Heart right ventricle (tissue), 16 donors: Measurements from ENCODE around the gene CPZ. TPM values are rescaled to one million over a fixed set of nuclear protein-coding genes. Genes with fewer than 3 reads are reported as not detected.

Experiments
- ATAC-seq, 8 donors: fragments of 200-7000 bp; cut with Tn5 transposase; one replicate each; pipeline ENCODE4 v1.9.1; 2020; ENCODE audit warnings: mild to moderate bottlenecking in 8 of 8, moderate library complexity in 8 of 8, moderate number of reproducible peaks in 1 of 8
- DNase-seq, 2 donors: peaks; one replicate each; pipeline ENCODE4 v3.0.0-alpha.2; 2020
- H3K27ac ChIP-seq, 10 donors: fragments of 200-600 bp; sonication (generic) in 2 of 10; one replicate each; pipeline versions ENCODE4 v1.5.0 to v1.8.0; 2020 to 2022; ENCODE audit warnings: mild to moderate bottlenecking in 3 of 10
- H3K27me3 ChIP-seq, 7 donors: fragments of 200-600 bp; one replicate each; pipeline ENCODE4 v1.8.0; 2021 to 2022; ENCODE audit warnings: mild to moderate bottlenecking in 2 of 7
- H3K36me3 ChIP-seq, 9 donors: fragments of 200-600 bp; sonication (generic) in 1 of 9; one replicate each; pipeline versions ENCODE4 v1.5.0 to v1.8.0; 2020 to 2022; ENCODE audit warnings: mild to moderate bottlenecking in 2 of 9
- H3K4me1 ChIP-seq, 9 donors: fragments of 200-600 bp; sonication (generic) in 1 of 9; one replicate each; pipeline versions ENCODE4 v1.5.0 to v1.8.0; 2020 to 2022; ENCODE audit warnings: mild to moderate bottlenecking in 4 of 9
- H3K4me3 ChIP-seq, 10 donors: fragments of 200-600 bp; sonication (generic) in 2 of 10; one replicate each; pipeline versions ENCODE4 v1.5.0 to v1.8.0; 2020 to 2022; ENCODE audit warnings: mild to moderate bottlenecking in 7 of 10, moderate library complexity in 2 of 10
- H3K9me3 ChIP-seq, 11 donors: fragments of 200-600 bp in 10 of 11; sonication (generic) in 2 of 11; one replicate each; pipeline versions ENCODE4 v1.5.0 to v1.8.0; 2013 to 2022; ENCODE audit warnings: mild to moderate bottlenecking in 2 of 11, control low read depth in 1 of 11, moderate library complexity in 1 of 11
- WGBS, 2 donors: extraction: QIAGEN DNeasy Blood & Tissue Kit; methylation state at CpG; one replicate each; pipeline ENCODE4 v1.1.7; 2013; ENCODE audit warnings: inconsistent platforms in 1 of 2; 5-methylcytosine and 5-hydroxymethylcytosine counted together
- intact Hi-C, 10 donors: fragments of 100-400 bp; cut with DNase I; formaldehyde crosslinking; loops; one replicate each; pipeline versions ENCODE4 v1.11.1 to v1.14.2; 2022
- polyA plus RNA-seq, 2 donors: library from polyadenylated mRNA; stranded (reverse); fragments of 200-250 nt; gene quantifications; one replicate each; pipeline ENCODE4 v1.2.3, GENCODE V29; 2013
- total RNA-seq, 10 donors: library from RNA; stranded (reverse); fragmentation: NEBNext Ultra II Directional in 3 of 10; extraction: Animal tissue kit (Norgen Biotek cat#: 25700) in 3 of 10; gene quantifications; one replicate each; pipeline versions ENCODE4 v1.2.1 to v1.2.4, GENCODE V29; 2021 to 2023
- TF ChIP-seq, protein P1 (sequence below), 9 donors: fragments of 200-600 bp; sonication (generic) in 2 of 9; IDR thresholded peaks; one replicate each; pipeline versions ENCODE4 v1.5.0 to v1.8.0; 2021 to 2022; ENCODE audit warnings: antibody characterized with exemption in 9 of 9, mild to moderate bottlenecking in 5 of 9, moderate library complexity in 1 of 9
- donor health status: Arrhythmogenic right ventricular cardiomyopathy.
- donor health status: ischemic (EF 13 %, LVEDD 7.1; RV severe dilation, severe dysfunction).
- donor health status: healthy with polysubstance abuse.
- donor health status: DM: no; HTN: yes; CAD: no.
- donor health status: DM: no; HTN: no; CAD: no.
- donor health status: ischemic (EF 25% LVEDD 6.9; RV normal size, moderate dysfunction).
- donor health status: ischemic (EF 25% LVEDD 5.7; RV mildly dilated, moderate dysfunction).
- donor health status: healthy.
- donor health status: DM: yes; HTN: yes; CAD: no.
- donor health status: Ischemic cardiomyopathy.
- donor health status: ischemic (EF 35%, LVEDD 5.7; RV mildly dilated, moderate dysfunction).
- donor health status: nonischemic (EF 11% LVEDD 7.7; RV severe dilation, severe dysfunction).
- donor health status: DM: yes; HTN: yes; CAD: no.
- donor health status: PGD.
- donor health status: ischemic (EF 29% LVEDD 5.4; RV normal size, mild dysfunction).
- donor health status: nonischemic (EF 23%, LVEDD 6.1; RV moderate dilation, normal function).

The CPZ gene
- total and polyA plus RNA-seq, 12 donors: 0.12 to 0.85 (median 0.70) TPM; not detected in 5

DNA sequence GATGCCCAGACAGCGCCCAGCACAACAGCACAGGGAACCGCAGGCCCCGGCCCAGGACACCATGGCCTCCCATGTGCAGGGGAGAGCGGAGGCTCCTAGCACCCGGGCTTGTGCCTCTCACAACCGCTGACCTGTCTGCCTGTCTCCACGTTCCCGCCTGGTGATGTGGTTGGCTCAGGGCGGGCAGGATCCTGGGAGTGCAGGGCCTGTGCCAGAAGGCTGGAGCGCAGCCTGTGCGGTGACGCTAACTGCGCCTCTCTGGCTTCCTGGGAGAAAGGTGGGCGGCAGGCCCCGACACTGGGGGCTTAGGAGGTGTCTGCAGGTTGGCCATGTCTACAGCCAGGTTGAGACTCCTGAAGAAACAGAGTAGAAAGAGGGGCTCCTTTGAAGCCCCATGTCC is 48.7 kb downstream of the CPZ start:
- ATAC-seq (no peak), DNase-seq (no peak)
- no peaks in the 10 kb centered on the region for H3K36me3 ChIP-seq
- no peaks in the 10 kb centered on the region for H3K9me3 ChIP-seq
- H3K27ac ChIP-seq: no peak overlapping the region
- no peak overlapping the region for H3K4me3 ChIP-seq
- H3K27me3 ChIP-seq: peaks cover 0 to 65% (median 24%) of the 10 kb centered on the region in 7 donors
- TF ChIP-seq, protein P1, sequence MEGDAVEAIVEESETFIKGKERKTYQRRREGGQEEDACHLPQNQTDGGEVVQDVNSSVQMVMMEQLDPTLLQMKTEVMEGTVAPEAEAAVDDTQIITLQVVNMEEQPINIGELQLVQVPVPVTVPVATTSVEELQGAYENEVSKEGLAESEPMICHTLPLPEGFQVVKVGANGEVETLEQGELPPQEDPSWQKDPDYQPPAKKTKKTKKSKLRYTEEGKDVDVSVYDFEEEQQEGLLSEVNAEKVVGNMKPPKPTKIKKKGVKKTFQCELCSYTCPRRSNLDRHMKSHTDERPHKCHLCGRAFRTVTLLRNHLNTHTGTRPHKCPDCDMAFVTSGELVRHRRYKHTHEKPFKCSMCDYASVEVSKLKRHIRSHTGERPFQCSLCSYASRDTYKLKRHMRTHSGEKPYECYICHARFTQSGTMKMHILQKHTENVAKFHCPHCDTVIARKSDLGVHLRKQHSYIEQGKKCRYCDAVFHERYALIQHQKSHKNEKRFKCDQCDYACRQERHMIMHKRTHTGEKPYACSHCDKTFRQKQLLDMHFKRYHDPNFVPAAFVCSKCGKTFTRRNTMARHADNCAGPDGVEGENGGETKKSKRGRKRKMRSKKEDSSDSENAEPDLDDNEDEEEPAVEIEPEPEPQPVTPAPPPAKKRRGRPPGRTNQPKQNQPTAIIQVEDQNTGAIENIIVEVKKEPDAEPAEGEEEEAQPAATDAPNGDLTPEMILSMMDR (IDR thresholded peaks at IDR 0.05): no peak
- 88 to 90% methylated on average over 15 of the region's 15 CpGs for WGBS, 2 donors
- intact Hi-C loops: no loop called here
- no peaks in the 10 kb centered on the region for H3K4me1 ChIP-seq

DNA sequence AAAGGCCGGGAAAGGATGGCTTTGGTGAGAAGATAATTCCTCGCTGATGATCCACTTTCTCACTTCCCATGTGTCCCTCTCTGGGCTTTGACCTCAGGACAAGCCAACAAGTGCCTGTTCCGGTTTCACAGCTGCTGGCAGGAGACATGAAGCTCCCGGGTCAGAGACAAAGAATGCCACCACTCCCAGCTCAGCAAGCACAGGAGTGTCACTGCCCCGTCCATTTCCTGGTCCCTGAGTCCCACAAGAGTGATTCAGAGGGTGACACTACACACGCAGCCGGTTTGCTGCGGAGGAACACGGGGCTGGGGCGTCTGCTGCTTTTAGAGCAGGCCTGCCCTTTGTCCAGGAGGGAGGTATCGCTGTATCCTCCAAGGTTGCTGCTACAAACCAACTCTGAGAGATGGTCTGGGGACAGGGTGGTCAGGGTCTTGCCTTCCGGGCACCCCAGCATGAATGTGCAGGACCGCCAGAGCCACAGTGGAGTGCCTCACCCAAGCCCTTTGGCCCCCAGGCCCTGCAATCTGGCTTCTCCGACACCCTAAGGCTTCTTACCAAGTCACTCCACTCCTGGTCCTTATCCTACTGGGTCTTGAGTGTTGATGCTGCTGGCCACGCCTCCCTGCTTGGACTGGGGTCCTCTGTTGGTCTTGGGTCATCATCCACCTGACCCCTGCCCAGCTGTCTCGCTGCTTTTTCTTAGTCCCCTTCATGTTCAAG is 49.5 kb downstream of the CPZ start:
- Histone ChIP-seq H3K4me3 (no peak overlapping the region), H3K27ac (no peak overlapping the region), H3K27me3 (peaks cover 0 to 72% (median 22%) of the 10 kb centered on the region in 7 donors), H3K4me1 (no peaks in the 10 kb centered on the region), H3K9me3 (no peaks in the 10 kb centered on the region), H3K36me3 (no peaks in the 10 kb centered on the region)
- intact Hi-C loops: no loop called here
- TF ChIP-seq, protein P1 (IDR thresholded peaks at IDR 0.05): no peak
- ATAC-seq (no peak), DNase-seq (no peak)
- 76 to 77% methylated on average over 16 of the region's 16 CpGs for WGBS, 2 donors

GRCh38 chr4:8642651-8643321 is 50.2 kb downstream of the CPZ start:
- no peaks in the 10 kb centered on the region for H3K36me3 ChIP-seq
- intact Hi-C loops: no loop called here

DNA sequence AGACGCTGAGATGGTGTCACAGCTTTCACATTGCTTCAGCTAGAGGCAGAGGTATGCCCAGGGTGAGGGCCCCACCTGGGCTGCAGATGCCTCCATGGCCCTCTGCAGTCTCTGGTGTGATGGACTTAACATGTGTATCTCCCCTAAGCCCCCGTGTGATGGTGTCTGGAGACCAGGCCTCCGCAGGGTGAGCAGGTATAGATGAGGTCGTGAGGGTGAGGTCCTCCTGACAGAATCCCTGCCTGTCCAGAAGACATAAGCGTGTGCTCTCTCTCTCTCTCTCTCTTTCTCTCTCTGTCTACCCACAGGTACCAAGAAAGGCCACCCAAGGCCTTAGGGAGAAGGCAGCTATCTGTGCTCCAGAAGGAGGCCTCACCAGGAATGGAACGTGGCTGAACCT is 50.9 kb downstream of the CPZ start:
- no peak overlapping the region for H3K27ac ChIP-seq
- no peak overlapping the region for H3K4me3 ChIP-seq
- ATAC-seq: no peak
- WGBS, 2 donors: 65 to 69% methylated on average over 6 of the region's 6 CpGs
- TF ChIP-seq, protein P1 (IDR thresholded peaks at IDR 0.05): no peak
- no peaks in the 10 kb centered on the region for H3K36me3 ChIP-seq
- H3K27me3 ChIP-seq: peaks cover 0 to 74% (median 19%) of the 10 kb centered on the region in 7 donors
- no peak for DNase-seq
- intact Hi-C loops: no loop called here
- no peaks in the 10 kb centered on the region for H3K9me3 ChIP-seq
- H3K4me1 ChIP-seq: no peaks in the 10 kb centered on the region

More at GRCh38 chr4:8642651-8643321, 50.2 kb downstream of the CPZ start:
- Histone ChIP-seq H3K9me3 (no peaks in the 10 kb centered on the region), H3K4me3 (no peak overlapping the region), H3K27me3 (peaks cover 0 to 72% (median 17%) of the 10 kb centered on the region in 7 donors), H3K4me1 (no peaks in the 10 kb centered on the region), H3K27ac (no peak overlapping the region)
- DNase-seq (no peak), ATAC-seq (no peak)
- TF ChIP-seq, protein P1 (IDR thresholded peaks at IDR 0.05): no peak
- 55 to 59% methylated on average over 12 of the region's 12 CpGs for WGBS, 2 donors
